Sigmoid colon (tissue), 7 donors: ENCODE results near the gene ATP2B2. TPM values are rescaled to one million over a fixed set of nuclear protein-coding genes. Genes with fewer than 3 reads are reported as not detected.

ENCODE experiments used
- DNase-seq: peaks from one replicate; pipeline ENCODE4 v3.0.0-alpha.2; 2019
- H3K27ac ChIP-seq, 4 donors: fragments of 200-600 bp; sonication (generic); one replicate each; pipeline ENCODE4 v1.5.1; 2016 to 2019; ENCODE audit warnings: mild to moderate bottlenecking in 1 of 4
- H3K27me3 ChIP-seq, 3 donors: fragments of 200-600 bp; sonication (generic); one replicate each; pipeline ENCODE4 v1.5.1; 2019; ENCODE audit warnings: mild to moderate bottlenecking in 1 of 3
- H3K36me3 ChIP-seq, 4 donors: fragments of 200-600 bp; sonication (generic); one replicate each; pipeline ENCODE4 v1.5.1; 2016 to 2019
- H3K4me1 ChIP-seq, 4 donors: fragments of 200-600 bp; sonication (generic); one replicate each; pipeline ENCODE4 v1.5.1; 2017 to 2019
- H3K4me3 ChIP-seq, 4 donors: fragments of 200-600 bp; sonication (generic); one replicate each; pipeline ENCODE4 v1.5.1; 2017 to 2019; ENCODE audit warnings: mild to moderate bottlenecking in 2 of 4, moderate library complexity in 1 of 4
- H3K9me3 ChIP-seq, 4 donors: fragments of 200-600 bp in 3 of 4; sonication (generic) in 3 of 4; one replicate each; pipeline versions ENCODE4 v1.5.1 to v1.6.1; 2013 to 2019
- EP300 ChIP-seq, 4 donors: sonication (generic); formaldehyde crosslinking; IDR thresholded peaks; one replicate each; pipeline ENCODE4 v1.6.1; 2017; ENCODE audit warnings: antibody characterized with exemption in 4 of 4
- POLR2A ChIP-seq, 2 donors: fragments of 450-650 bp; IDR thresholded peaks; one replicate each; pipeline ENCODE4 v1.6.1; 2016; ENCODE audit warnings: antibody characterized with exemption in 2 of 2, mild to moderate bottlenecking in 2 of 2, moderate library complexity in 2 of 2
- POLR2AphosphoS5 ChIP-seq, 4 donors: sonication (generic); formaldehyde crosslinking; IDR thresholded peaks; one replicate each; pipeline ENCODE4 v1.6.1; 2017; ENCODE audit warnings: antibody characterized with exemption in 4 of 4
- WGBS, 2 donors: extraction: QIAGEN DNeasy Blood & Tissue Kit; methylation state at CpG; one replicate each; pipeline ENCODE4 v1.1.7; 2013; 5-methylcytosine and 5-hydroxymethylcytosine counted together
- intact Hi-C: fragments of 100-400 bp; cut with DNase I; formaldehyde crosslinking; loops from one replicate; pipeline ENCODE4 v1.15.1; 2023
- polyA plus RNA-seq, 3 donors: library from polyadenylated mRNA; stranded (reverse); fragments of 200-250 nt; gene quantifications; one replicate each; pipeline ENCODE4 v1.2.3, GENCODE V29; 2013
- total RNA-seq, 4 donors: library from RNA; depleted of rRNA; stranded (reverse); fragments of >200 nt; gene quantifications; one replicate each; pipeline ENCODE4 v1.1.0, GENCODE V29; 2016
- TF ChIP-seq, protein P1 (sequence below), 4 experiments: fragments of 450-650 bp in 3 of 4; fragments of 200-600 bp in 1 of 4; IDR thresholded peaks; one replicate each; pipeline ENCODE4 v1.5.1; 2016 to 2019; ENCODE audit warnings: antibody characterized with exemption in 4 of 4, mild to moderate bottlenecking in 3 of 4, moderate library complexity in 2 of 4
- donor health status: healthy with polysubstance abuse.
- donor health status: Bipolar disorder and iron deficiency.
- donor health status: healthy.

The ATP2B2 gene
- total and polyA plus RNA-seq, 7 donors = under 0.01 to 0.83 (median 0.23) TPM; not detected in 3

DNA sequence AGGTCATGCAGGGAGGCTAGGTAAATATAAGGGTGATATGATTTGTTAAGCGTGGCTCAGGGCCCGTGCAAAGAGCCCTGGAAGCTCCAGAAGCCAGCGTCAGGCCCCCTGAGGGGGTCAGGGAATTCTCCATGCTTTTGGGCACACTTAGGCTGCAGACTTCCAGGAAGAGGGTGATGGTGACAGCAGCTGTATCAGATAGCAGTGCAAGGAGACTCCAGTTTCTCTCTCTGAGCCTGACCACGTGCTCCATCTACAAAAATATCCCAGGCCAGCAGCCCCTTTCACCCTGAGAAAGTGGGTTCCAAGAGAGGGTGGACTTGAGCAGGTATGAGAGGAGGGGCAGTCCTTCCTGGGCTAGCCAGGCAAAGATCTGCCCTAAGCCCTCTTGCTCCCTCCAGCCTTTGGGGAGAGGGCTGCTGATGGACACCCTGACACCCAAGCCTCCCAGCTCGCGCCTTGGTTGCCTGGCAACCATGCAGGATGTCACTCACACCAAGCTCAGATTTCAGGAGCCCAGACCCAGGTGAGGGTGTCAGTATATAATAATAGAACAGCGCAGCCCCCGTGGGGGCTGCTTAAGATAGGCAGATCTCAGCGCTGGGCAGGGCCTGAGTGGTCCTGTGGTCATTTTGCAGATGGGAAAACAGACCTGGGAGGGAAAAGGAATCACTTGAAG, 35.8 kb downstream of the ATP2B2 start:
- H3K9me3 ChIP-seq = no peaks in the 10 kb centered on the region
- 31 to 44% methylated on average over 9 of the region's 9 CpGs for WGBS, 2 donors
- TF ChIP-seq, protein P1, sequence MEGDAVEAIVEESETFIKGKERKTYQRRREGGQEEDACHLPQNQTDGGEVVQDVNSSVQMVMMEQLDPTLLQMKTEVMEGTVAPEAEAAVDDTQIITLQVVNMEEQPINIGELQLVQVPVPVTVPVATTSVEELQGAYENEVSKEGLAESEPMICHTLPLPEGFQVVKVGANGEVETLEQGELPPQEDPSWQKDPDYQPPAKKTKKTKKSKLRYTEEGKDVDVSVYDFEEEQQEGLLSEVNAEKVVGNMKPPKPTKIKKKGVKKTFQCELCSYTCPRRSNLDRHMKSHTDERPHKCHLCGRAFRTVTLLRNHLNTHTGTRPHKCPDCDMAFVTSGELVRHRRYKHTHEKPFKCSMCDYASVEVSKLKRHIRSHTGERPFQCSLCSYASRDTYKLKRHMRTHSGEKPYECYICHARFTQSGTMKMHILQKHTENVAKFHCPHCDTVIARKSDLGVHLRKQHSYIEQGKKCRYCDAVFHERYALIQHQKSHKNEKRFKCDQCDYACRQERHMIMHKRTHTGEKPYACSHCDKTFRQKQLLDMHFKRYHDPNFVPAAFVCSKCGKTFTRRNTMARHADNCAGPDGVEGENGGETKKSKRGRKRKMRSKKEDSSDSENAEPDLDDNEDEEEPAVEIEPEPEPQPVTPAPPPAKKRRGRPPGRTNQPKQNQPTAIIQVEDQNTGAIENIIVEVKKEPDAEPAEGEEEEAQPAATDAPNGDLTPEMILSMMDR (IDR thresholded peaks at IDR 0.05) = no peak
- TF ChIP-seq EP300 (IDR thresholded peaks at IDR 0.05) = no peak
- no peak for TF ChIP-seq POLR2A (IDR thresholded peaks at IDR 0.05)
- peaks cover 4 to 66% (median 10%) of the 10 kb centered on the region in 3 donors for H3K27me3 ChIP-seq
- intact Hi-C loops = no loop called here
- DNase-seq = no peak
- H3K4me3 ChIP-seq = no peak overlapping the region
- no peaks in the 10 kb centered on the region for H3K4me1 ChIP-seq
- H3K27ac ChIP-seq = no peak overlapping the region
- no peaks in the 10 kb centered on the region for H3K36me3 ChIP-seq

DNA sequence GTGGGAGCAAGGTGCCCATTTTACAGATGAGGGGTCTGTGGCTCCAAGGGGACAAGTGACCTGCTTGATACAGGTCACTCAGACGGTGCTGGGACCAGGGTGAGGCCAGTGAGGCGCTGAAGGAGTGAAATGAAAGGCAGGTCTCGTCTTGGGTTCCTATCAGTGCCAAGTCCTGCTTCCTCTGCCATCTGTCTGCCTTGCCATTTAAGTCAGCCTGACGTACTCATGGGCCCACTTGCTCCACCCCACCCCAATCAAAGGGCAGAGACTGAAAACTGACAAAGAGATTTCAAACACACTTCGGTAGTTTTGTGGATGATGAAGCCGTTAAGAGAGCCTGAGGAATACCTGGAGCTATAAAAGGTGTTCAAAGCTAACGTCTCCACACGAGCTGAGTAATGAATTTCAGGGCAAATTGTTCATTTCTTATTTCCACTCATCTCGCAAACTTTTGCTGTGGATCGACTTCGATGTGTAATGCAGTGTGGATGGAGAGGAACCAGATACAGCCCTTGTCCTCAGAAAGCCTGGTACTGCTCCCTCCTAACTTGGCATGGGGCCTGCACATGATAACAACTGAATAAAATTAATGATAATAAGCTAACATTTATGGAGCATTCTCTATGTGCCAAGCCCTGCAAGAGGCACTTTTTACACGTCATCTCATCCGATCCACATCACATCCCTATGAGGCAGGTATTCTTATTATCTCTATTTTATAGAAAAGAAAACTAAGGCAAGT, 36.6 kb downstream of the ATP2B2 start:
- no peak for DNase-seq
- Histone ChIP-seq H3K9me3 (no peaks in the 10 kb centered on the region), H3K4me1 (no peaks in the 10 kb centered on the region), H3K27ac (no peak overlapping the region), H3K27me3 (peaks cover 4 to 66% (median 10%) of the 10 kb centered on the region in 3 donors), H3K4me3 (no peak overlapping the region), H3K36me3 (no peaks in the 10 kb centered on the region)
- intact Hi-C loops = no loop called here
- 44 to 68% methylated on average over 13 of the region's 13 CpGs for WGBS, 2 donors
- no peak for TF ChIP-seq POLR2AphosphoS5 (IDR thresholded peaks at IDR 0.05)
- no peak for TF ChIP-seq EP300 (IDR thresholded peaks at IDR 0.05)

DNA sequence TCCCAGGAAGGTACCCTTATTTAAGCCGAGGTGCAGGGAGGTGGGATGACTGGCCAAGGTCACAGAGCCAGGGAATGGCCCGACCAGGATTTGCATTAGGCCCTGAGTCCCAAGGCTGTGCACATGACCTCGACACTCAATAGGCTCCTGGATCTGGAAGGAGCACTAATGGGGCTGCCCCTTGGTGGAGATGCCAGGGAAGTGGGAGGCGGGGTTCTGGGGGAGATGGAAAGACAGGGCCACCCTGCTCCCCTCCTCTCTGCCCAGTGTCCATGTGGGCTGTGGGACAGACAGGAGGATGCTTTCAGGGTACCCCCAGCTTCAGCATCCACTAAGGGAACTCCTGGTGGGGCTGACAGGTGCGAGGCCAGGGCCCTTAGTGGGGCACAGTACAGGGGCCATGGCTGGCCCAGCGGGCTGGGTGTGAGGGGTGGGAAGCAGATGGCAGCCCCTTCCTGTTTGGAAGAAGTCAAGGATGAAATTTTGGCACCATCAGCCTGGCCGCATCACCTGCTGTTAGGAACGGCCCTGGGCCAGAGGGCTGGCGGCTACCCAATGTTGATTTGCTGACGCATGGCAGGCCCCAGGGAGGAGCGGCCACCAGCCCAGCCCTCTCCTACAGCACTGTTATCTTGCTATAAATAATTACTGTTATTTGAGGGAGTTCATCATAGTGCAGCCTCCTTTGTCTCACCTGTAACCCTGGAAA, 37.3 kb downstream of the ATP2B2 start:
- WGBS, 2 donors = 38 to 71% methylated on average over 11 of the region's 11 CpGs
- Histone ChIP-seq H3K9me3 (no peaks in the 10 kb centered on the region), H3K36me3 (no peaks in the 10 kb centered on the region), H3K27ac (no peak overlapping the region), H3K4me1 (no peaks in the 10 kb centered on the region), H3K4me3 (no peak overlapping the region), H3K27me3 (peaks cover 4 to 61% (median 10%) of the 10 kb centered on the region in 3 donors)
- no peak for TF ChIP-seq EP300 (IDR thresholded peaks at IDR 0.05)
- no peak for TF ChIP-seq POLR2AphosphoS5 (IDR thresholded peaks at IDR 0.05)
- TF ChIP-seq, protein P1 (IDR thresholded peaks at IDR 0.05) = no peak
- TF ChIP-seq POLR2A (IDR thresholded peaks at IDR 0.05) = no peak
- DNase-seq = no peak
- intact Hi-C loops = no loop called here

DNA sequence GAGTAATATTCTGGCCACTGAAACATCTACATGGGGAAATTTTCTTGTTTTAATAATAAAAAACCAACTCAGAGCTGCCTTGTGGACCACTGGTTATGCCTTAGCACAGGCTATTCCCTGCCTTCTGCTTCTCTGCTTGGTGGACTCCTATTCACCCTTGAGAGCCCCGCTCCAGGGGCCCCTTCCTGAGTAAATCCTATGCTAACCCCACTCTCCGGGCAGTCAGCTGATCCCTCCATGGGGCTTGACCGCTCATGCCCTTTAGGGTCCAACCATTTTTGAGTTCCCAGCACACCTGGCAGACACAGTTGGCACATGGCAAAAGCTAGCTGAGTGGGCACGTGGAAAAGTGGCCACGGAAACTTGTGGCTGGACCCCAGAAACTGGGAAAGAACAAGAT, 38.2 kb downstream of the ATP2B2 start:
- H3K9me3 ChIP-seq = no peaks in the 10 kb centered on the region
- H3K27ac ChIP-seq = no peak overlapping the region
- TF ChIP-seq POLR2A (IDR thresholded peaks at IDR 0.05) (no peak), POLR2AphosphoS5 (IDR thresholded peaks at IDR 0.05) (no peak), EP300 (IDR thresholded peaks at IDR 0.05) (no peak)
- TF ChIP-seq, protein P1 (IDR thresholded peaks at IDR 0.05) = no peak
- no peak for DNase-seq
- intact Hi-C loops = no loop called here
- no peak overlapping the region for H3K4me3 ChIP-seq
- no peaks in the 10 kb centered on the region for H3K4me1 ChIP-seq
- WGBS, 2 donors = 86 to 88% methylated on average over 5 of the region's 5 CpGs
- H3K27me3 ChIP-seq = peaks cover 4 to 52% (median 5%) of the 10 kb centered on the region in 3 donors
- no peaks in the 10 kb centered on the region for H3K36me3 ChIP-seq

DNA sequence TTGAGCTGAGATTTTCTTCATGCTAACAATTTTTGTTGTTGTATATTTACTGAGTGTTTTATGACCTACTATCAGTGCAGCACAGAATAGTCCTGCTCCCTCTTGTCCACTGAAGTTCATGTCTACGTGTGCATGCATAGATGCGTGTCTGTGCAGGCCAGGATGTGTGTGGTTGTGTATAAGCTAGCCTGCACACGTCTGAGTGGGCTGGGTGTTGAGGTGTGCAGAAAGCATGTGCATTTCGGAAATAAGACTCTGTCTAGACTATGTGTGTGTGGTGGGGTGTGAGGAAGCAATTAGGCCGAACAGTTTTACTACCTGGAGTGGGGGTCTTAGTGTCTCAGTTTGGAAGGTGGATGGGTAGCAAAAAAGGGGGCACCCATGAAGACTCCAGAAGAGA, 39.2 kb downstream of the ATP2B2 start:
- Histone ChIP-seq H3K36me3 (no peaks in the 10 kb centered on the region), H3K4me3 (no peak overlapping the region), H3K4me1 (no peaks in the 10 kb centered on the region), H3K27ac (no peak overlapping the region), H3K27me3 (peaks cover 4 to 45% (median 4%) of the 10 kb centered on the region in 3 donors), H3K9me3 (no peaks in the 10 kb centered on the region)
- 74 to 85% methylated on average over 5 of the region's 5 CpGs for WGBS, 2 donors
- intact Hi-C loops = no loop called here
- no peak for TF ChIP-seq POLR2AphosphoS5 (IDR thresholded peaks at IDR 0.05)
- DNase-seq = no peak
